ENCODE data around the gene SULT1A1. TPM values are rescaled to one million over a fixed set of nuclear protein-coding genes. Genes with fewer than 3 reads are reported as not detected.

Gene SULT1A1
- total and polyA plus RNA-seq, 2 of the 13 experiments (the other 11 are each of a cell fraction or from before 2014, with no cell fraction given) = 114 to 147 TPM

DNA sequence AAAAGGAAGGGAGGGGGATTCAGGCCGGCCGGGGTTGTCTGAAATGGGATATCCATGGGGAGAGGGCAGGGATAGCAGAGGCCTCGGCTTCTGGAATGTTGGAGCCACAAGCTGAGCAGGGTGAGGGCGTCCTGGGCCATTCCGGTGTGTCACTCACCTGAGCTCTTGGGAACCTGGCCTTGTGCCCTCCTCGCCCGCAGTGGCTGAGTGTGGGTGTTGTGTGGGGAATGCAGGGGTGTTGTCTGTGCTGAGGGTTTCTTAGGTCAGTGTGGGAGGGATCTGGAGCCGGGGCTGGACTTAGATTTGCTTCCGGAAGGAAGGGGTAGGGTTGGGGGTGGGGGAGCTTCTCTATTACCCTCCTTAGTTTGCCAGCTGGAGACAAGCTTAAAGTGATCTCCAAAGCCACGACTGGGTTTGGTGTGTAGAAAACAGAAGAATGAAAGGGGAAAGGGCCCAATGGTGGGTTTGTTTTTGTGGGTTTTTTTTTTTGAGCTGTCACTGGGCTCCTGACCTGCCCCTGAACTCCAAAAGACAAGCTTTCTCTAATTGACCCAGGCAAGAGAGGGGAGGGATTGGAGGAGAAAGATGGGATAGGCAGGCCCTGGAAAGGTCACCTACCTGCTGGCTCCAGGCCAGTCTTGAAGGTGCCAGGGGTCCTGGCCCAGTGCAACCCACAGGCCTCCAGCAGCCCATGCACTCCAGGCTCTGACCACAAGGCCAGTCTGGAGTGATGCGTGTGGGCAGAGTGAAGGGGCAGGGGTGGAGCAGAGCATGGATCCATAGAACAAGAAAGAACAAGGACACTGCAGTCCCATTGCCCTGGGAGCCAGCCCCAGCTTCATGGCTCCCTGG lies 12.8 kb downstream of the SULT1A1 start, which contains the start of gene SULT1A2 (continued):
- TF ChIP-seq, protein P1, sequence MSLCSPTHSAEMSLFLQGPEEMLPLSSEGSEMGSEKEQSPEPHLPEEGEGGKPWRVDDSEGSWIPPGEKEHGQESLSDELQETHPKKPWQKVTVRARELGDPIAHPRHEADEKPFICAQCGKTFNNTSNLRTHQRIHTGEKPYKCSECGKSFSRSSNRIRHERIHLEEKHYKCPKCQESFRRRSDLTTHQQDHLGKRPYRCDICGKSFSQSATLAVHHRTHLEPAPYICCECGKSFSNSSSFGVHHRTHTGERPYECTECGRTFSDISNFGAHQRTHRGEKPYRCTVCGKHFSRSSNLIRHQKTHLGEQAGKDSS (CRISPR knock-in tag; IDR thresholded peaks at IDR 0.05; ENCODE audit: borderline replicate concordance, low read depth) = no peak
- TF ChIP-seq RBAK (CRISPR knock-in tag; IDR thresholded peaks at IDR 0.05) (no peak), NCOA2 (CRISPR knock-in tag; IDR thresholded peaks at IDR 0.05) (0 out of 2 replicates have a peak, but pooled peaks have one; percentile 3), IRF2 (CRISPR knock-in tag; IDR thresholded peaks at IDR 0.05) (0 out of 2 replicates have a peak, but pooled peaks have one; percentile 8), RORA (CRISPR knock-in tag; IDR thresholded peaks at IDR 0.05) (no peak), DPF2 (CRISPR knock-in tag; IDR thresholded peaks at IDR 0.05; ENCODE audit: borderline replicate concordance, low read depth) (no peak), SRSF9 (IDR thresholded peaks at IDR 0.05; ENCODE audit: borderline replicate concordance, insufficient read depth, low read depth, low read length, poor library complexity, severe bottlenecking) (no peak), BHLHE40 (IDR thresholded peaks at IDR 0.05; ENCODE audit: low read length) (no peak), IKZF4 (CRISPR knock-in tag; IDR thresholded peaks at IDR 0.05; ENCODE audit: borderline replicate concordance, low read depth, not compliant biosample characterization) (no peak), POLR2AphosphoS2 (IDR thresholded peaks at IDR 0.05; ENCODE audit: low read depth, low read length) (no peak), CBX1 (IDR thresholded peaks at IDR 0.05; ENCODE audit: low read depth) (no peak), ZNF207 (IDR thresholded peaks at IDR 0.05; ENCODE audit: borderline replicate concordance) (no peak), AKNA (CRISPR knock-in tag; IDR thresholded peaks at IDR 0.05; ENCODE audit: borderline replicate concordance) (no peak), ARHGAP35 (CRISPR knock-in tag; IDR thresholded peaks at IDR 0.05; ENCODE audit: borderline replicate concordance) (no peak)
- TF ChIP-seq, protein P2, sequence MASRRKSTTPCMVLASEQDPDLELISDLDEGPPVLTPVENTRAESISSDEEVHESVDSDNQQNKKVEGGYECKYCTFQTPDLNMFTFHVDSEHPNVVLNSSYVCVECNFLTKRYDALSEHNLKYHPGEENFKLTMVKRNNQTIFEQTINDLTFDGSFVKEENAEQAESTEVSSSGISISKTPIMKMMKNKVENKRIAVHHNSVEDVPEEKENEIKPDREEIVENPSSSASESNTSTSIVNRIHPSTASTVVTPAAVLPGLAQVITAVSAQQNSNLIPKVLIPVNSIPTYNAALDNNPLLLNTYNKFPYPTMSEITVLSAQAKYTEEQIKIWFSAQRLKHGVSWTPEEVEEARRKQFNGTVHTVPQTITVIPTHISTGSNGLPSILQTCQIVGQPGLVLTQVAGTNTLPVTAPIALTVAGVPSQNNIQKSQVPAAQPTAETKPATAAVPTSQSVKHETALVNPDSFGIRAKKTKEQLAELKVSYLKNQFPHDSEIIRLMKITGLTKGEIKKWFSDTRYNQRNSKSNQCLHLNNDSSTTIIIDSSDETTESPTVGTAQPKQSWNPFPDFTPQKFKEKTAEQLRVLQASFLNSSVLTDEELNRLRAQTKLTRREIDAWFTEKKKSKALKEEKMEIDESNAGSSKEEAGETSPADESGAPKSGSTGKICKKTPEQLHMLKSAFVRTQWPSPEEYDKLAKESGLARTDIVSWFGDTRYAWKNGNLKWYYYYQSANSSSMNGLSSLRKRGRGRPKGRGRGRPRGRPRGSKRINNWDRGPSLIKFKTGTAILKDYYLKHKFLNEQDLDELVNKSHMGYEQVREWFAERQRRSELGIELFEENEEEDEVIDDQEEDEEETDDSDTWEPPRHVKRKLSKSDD (CRISPR knock-in tag; IDR thresholded peaks at IDR 0.05; ENCODE audit: low read depth) = no peak
